OCI-LY3 (cell line): ENCODE data around the gene ANXA4.

Experiments
- CTCF ChIP-seq: fragments of 200-600, 300-600 bp; sonication (generic); IDR thresholded peaks from 2 replicates; pipeline ENCODE4 v1.5.1; 2014; ENCODE audit warnings: antibody characterized with exemption, low read length, low read depth
- EZH2phosphoT487 ChIP-seq: fragments of 200-600 bp; shearing (Covaris generic); IDR thresholded peaks from 2 replicates; pipeline ENCODE4 v1.6.1; 2018; ENCODE audit warnings: antibody characterized with exemption, mixed run types, low read depth

GRCh38 chr2:69724540-69725159 lies 17.3 kb upstream of the ANXA4 start:
- TF ChIP-seq CTCF (peak; percentile 88), EZH2phosphoT487 (no peak)
